Measurements from ENCODE around the gene XPR1.

Gene XPR1

GRCh38 chr1:180839547-180839946 lies 207.7 kb downstream of the XPR1 start:
- no peaks in the 10 kb centered on the region for H3K9me3 ChIP-seq (ENCODE audit: insufficient read depth, low read length)
- no peak overlapping the region for H3K27ac ChIP-seq (ENCODE audit: low read depth, low read length)
- H3K79me2 ChIP-seq (ENCODE audit: insufficient read depth, low read length), result no peaks in the 10 kb centered on the region
- no peaks in the 10 kb centered on the region for H3F3A ChIP-seq (ENCODE audit: insufficient read depth)
- H3K36me3 ChIP-seq (ENCODE audit: low read length), result 0 out of 2 replicates have a peak, but pooled peaks cover 3% of the 10 kb centered on the region
- H3K4me3 ChIP-seq (ENCODE audit: insufficient read depth, low read length, poor library complexity, severe bottlenecking), result no peak overlapping the region
- H3K9ac ChIP-seq (ENCODE audit: low read length), result no peak overlapping the region
- TF ChIP-seq, protein P1, sequence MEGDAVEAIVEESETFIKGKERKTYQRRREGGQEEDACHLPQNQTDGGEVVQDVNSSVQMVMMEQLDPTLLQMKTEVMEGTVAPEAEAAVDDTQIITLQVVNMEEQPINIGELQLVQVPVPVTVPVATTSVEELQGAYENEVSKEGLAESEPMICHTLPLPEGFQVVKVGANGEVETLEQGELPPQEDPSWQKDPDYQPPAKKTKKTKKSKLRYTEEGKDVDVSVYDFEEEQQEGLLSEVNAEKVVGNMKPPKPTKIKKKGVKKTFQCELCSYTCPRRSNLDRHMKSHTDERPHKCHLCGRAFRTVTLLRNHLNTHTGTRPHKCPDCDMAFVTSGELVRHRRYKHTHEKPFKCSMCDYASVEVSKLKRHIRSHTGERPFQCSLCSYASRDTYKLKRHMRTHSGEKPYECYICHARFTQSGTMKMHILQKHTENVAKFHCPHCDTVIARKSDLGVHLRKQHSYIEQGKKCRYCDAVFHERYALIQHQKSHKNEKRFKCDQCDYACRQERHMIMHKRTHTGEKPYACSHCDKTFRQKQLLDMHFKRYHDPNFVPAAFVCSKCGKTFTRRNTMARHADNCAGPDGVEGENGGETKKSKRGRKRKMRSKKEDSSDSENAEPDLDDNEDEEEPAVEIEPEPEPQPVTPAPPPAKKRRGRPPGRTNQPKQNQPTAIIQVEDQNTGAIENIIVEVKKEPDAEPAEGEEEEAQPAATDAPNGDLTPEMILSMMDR (IDR thresholded peaks at IDR 0.05; ENCODE audit: insufficient read depth, low read length, poor library complexity, severe bottlenecking), result no peak
- no peak for TF ChIP-seq EZH2phosphoT487 (conservative IDR thresholded peaks at IDR 0.05; ENCODE audit: low read length)
- H3K27me3 ChIP-seq (ENCODE audit: low read length), result no peaks in the 10 kb centered on the region
- H3K9me2 ChIP-seq (replicated peaks; ENCODE audit: insufficient read depth, low read length), result no peaks in the 10 kb centered on the region
- H3K4me2 ChIP-seq (ENCODE audit: low read depth, low read length, poor library complexity, severe bottlenecking), result no peak overlapping the region
- H2AFZ ChIP-seq (ENCODE audit: low read depth, low read length, severe bottlenecking), result no peak overlapping the region
- H4K20me1 ChIP-seq (ENCODE audit: low read depth, low read length), result no peaks in the 10 kb centered on the region

DNA sequence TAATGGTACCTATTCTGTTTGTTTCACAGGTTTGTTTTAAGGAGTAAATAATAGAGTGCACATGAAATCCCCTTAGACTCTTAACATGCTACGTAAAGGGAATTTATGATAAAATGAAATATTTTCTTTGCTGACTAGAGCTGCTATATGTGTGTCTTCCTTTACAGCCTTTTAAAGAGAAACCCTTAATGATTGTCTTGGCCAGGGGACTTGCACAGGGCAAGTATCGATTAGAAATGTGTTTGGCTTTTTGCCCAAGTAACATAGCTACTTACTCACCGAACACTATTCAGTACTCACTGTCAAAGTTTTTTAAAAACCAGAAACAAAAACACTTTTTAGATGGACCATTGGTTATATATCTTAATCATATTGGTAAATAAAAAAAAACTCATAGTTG lies 209.6 kb downstream of the XPR1 start:
- Histone ChIP-seq H3K27me3 (ENCODE audit: low read length) (no peaks in the 10 kb centered on the region), H3K4me3 (ENCODE audit: insufficient read depth, low read length, poor library complexity, severe bottlenecking) (no peak overlapping the region), H2AFZ (ENCODE audit: low read depth, low read length, severe bottlenecking) (no peak overlapping the region), H3K4me2 (ENCODE audit: low read depth, low read length, poor library complexity, severe bottlenecking) (no peak overlapping the region), H3K9me2 (replicated peaks; ENCODE audit: insufficient read depth, low read length) (no peaks in the 10 kb centered on the region), H3K27ac (ENCODE audit: low read depth, low read length) (no peak overlapping the region), H3K79me2 (ENCODE audit: insufficient read depth, low read length) (no peaks in the 10 kb centered on the region), H4K20me1 (ENCODE audit: low read depth, low read length) (no peaks in the 10 kb centered on the region), H3K9me3 (ENCODE audit: insufficient read depth, low read length) (no peaks in the 10 kb centered on the region), H3K9ac (ENCODE audit: low read length) (no peak overlapping the region), H3K36me3 (ENCODE audit: low read length) (0 out of 2 replicates have a peak, but pooled peaks cover 3% of the 10 kb centered on the region), H3F3A (ENCODE audit: insufficient read depth) (no peaks in the 10 kb centered on the region)
- TF ChIP-seq, protein P1 (IDR thresholded peaks at IDR 0.05; ENCODE audit: insufficient read depth, low read length, poor library complexity, severe bottlenecking), result no peak
- TF ChIP-seq EZH2phosphoT487 (conservative IDR thresholded peaks at IDR 0.05; ENCODE audit: low read length), result no peak

DNA sequence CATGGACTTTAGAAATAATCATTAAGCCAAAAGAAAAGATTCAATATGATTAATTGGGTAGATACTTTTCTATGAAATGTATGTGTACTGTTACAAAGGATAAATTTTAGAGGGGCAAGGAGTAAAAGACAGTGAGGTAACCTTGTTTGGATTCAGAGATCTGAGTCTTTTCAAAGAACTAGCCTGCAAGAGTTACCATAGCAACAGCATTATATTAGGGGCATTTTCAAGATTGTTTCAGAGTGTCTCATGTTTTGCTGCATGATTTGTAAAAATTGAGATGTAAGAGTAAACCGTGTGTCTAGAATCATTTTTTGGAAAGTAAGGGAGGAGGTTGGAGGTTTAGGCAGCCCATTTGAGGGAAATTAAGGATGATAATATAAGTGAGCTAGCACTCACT lies 210.2 kb downstream of the XPR1 start:
- Histone ChIP-seq H4K20me1 (ENCODE audit: low read depth, low read length) (no peaks in the 10 kb centered on the region), H3K4me2 (ENCODE audit: low read depth, low read length, poor library complexity, severe bottlenecking) (no peak overlapping the region), H3K9me3 (ENCODE audit: insufficient read depth, low read length) (no peaks in the 10 kb centered on the region), H3K4me3 (ENCODE audit: insufficient read depth, low read length, poor library complexity, severe bottlenecking) (no peak overlapping the region), H3K36me3 (ENCODE audit: low read length) (0 out of 2 replicates have a peak, but pooled peaks cover 3% of the 10 kb centered on the region), H3K79me2 (ENCODE audit: insufficient read depth, low read length) (no peaks in the 10 kb centered on the region), H3K27ac (ENCODE audit: low read depth, low read length) (no peak overlapping the region), H3K9me2 (replicated peaks; ENCODE audit: insufficient read depth, low read length) (no peaks in the 10 kb centered on the region), H3K27me3 (ENCODE audit: low read length) (no peaks in the 10 kb centered on the region), H3K9ac (ENCODE audit: low read length) (no peak overlapping the region), H3F3A (ENCODE audit: insufficient read depth) (no peaks in the 10 kb centered on the region), H2AFZ (ENCODE audit: low read depth, low read length, severe bottlenecking) (no peak overlapping the region)
- no peak for TF ChIP-seq EZH2phosphoT487 (conservative IDR thresholded peaks at IDR 0.05; ENCODE audit: low read length)
- TF ChIP-seq, protein P1 (IDR thresholded peaks at IDR 0.05; ENCODE audit: insufficient read depth, low read length, poor library complexity, severe bottlenecking), result no peak
